GM18498 (cell line): ENCODE results near the gene PHIP.

ENCODE experiments used
- ATAC-seq: cut with Tn5 transposase; IDR thresholded peaks from one replicate; pipeline ENCODE4 v1.9.1; 2021; ENCODE audit warnings: mild to moderate bottlenecking, moderate library complexity; ENCODE audit not compliant: unreplicated experiment

Gene PHIP

GRCh38 chr6:79071547-79071946, 6.5 kb downstream of the PHIP start:
- ATAC-seq, result no peak

GRCh38 chr6:79070206-79070825, 7.7 kb downstream of the PHIP start:
- peak; percentile 85 for ATAC-seq

GRCh38 chr6:79066828-79067227, 11.2 kb downstream of the PHIP start:
- no peak for ATAC-seq

GRCh38 chr6:79066330-79066729, 11.7 kb downstream of the PHIP start:
- no peak for ATAC-seq

- no peak for ATAC-seq
These were observed 12.8 kb downstream of the PHIP start for GRCh38 chr6:79065232-79065631.

- ATAC-seq, result no peak
These were observed 13.4 kb downstream of the PHIP start for GRCh38 chr6:79064635-79065034.

- ATAC-seq, result no peak
These were observed 15.3 kb downstream of the PHIP start for GRCh38 chr6:79062708-79063107.

- ATAC-seq, result no peak
These were observed 20.3 kb downstream of the PHIP start for GRCh38 chr6:79057746-79058145.

- no peak for ATAC-seq
These were observed 21.8 kb downstream of the PHIP start for GRCh38 chr6:79056226-79056625.

GRCh38 chr6:79048611-79049010, 29.4 kb downstream of the PHIP start:
- ATAC-seq, result no peak

- no peak for ATAC-seq
These were observed 31.0 kb downstream of the PHIP start for GRCh38 chr6:79047072-79047471.

GRCh38 chr6:79045966-79046365, 32.1 kb downstream of the PHIP start:
- ATAC-seq, result no peak

GRCh38 chr6:79042799-79043126, 35.3 kb downstream of the PHIP start:
- no peak for ATAC-seq

GRCh38 chr6:79042088-79042798, 35.8 kb downstream of the PHIP start:
- peak; percentile 86 for ATAC-seq

- peak; percentile 68 for ATAC-seq
These were observed 38.0 kb downstream of the PHIP start for GRCh38 chr6:79040083-79040482.

GRCh38 chr6:79038061-79038460, 40.0 kb downstream of the PHIP start:
- ATAC-seq, result no peak

GRCh38 chr6:79034865-79035264, 43.2 kb downstream of the PHIP start:
- ATAC-seq, result no peak

GRCh38 chr6:79033279-79033678, 44.8 kb downstream of the PHIP start:
- ATAC-seq, result no peak

GRCh38 chr6:79031821-79032590, 46.0 kb downstream of the PHIP start:
- no peak for ATAC-seq

- ATAC-seq, result no peak
These were observed 47.5 kb downstream of the PHIP start for GRCh38 chr6:79030511-79030910.

GRCh38 chr6:79030023-79030422, 48.0 kb downstream of the PHIP start:
- no peak for ATAC-seq

- ATAC-seq, result no peak
These were observed 49.3 kb downstream of the PHIP start for GRCh38 chr6:79028641-79029314.
